Astrocyte (in vitro differentiated cells and primary cell): Measurements from ENCODE around the gene TNRC6C. TPM values are rescaled to one million over a fixed set of nuclear protein-coding genes. Genes with fewer than 3 reads are reported as not detected.

Source experiments
- DNase-seq: peaks from one replicate; pipeline ENCODE4 v3.0.0-alpha.2; 2010; ENCODE audit warnings: low read depth
- FAIRE-seq: peaks from 2 replicates; lab custom pipeline; 2011; peaks lifted over from hg19 to GRCh38; lab: Jason Lieb, UNC
- H2AFZ ChIP-seq: 2 replicates; pipeline ENCODE4 v1.6.0; 2012; ENCODE audit warnings: low read depth, low read length, inconsistent platforms
- H3K27ac ChIP-seq: 2 replicates; pipeline ENCODE4 v1.5.1; 2011; ENCODE audit warnings: low read depth, low read length, inconsistent platforms
- H3K27me3 ChIP-seq: 2 replicates; pipeline ENCODE4 v1.6.0; 2011; ENCODE audit warnings: low read length, inconsistent platforms; ENCODE audit not compliant: insufficient read depth
- H3K36me3 ChIP-seq: 2 replicates; pipeline ENCODE4 v1.5.1; 2011; ENCODE audit warnings: low read length, inconsistent platforms; ENCODE audit not compliant: insufficient read depth
- H3K4me1 ChIP-seq: 2 replicates; pipeline ENCODE4 v1.5.1; 2011; ENCODE audit warnings: low read length, inconsistent platforms; ENCODE audit not compliant: insufficient read depth
- H3K4me2 ChIP-seq: 2 replicates; pipeline ENCODE4 v1.6.0; 2012; ENCODE audit warnings: low read length, inconsistent platforms
- H3K4me3 ChIP-seq: 2 replicates; pipeline ENCODE4 v1.5.1; 2011; ENCODE audit warnings: low read depth, mild to moderate bottlenecking, low read length, inconsistent platforms; ENCODE audit not compliant: insufficient read depth
- H3K79me2 ChIP-seq: 2 replicates; pipeline ENCODE4 v1.6.0; 2012; ENCODE audit warnings: mild to moderate bottlenecking, low read length, inconsistent platforms; ENCODE audit not compliant: insufficient read depth
- H3K9ac ChIP-seq: 2 replicates; pipeline ENCODE4 v1.6.0; 2012; ENCODE audit warnings: mild to moderate bottlenecking, low read length, inconsistent platforms
- H3K9me3 ChIP-seq: 2 replicates; pipeline ENCODE4 v1.5.1; 2012; ENCODE audit warnings: low read depth, mild to moderate bottlenecking, low read length, inconsistent platforms; ENCODE audit not compliant: insufficient read depth
- H4K20me1 ChIP-seq: 2 replicates; pipeline ENCODE4 v1.6.0; 2012; ENCODE audit warnings: low read length, inconsistent platforms; ENCODE audit not compliant: insufficient read depth
- H3K27ac Mint-ChIP-seq: one replicate; pipeline ENCODE4 v1.8.0; 2021; ENCODE audit warnings: mild to moderate bottlenecking, mixed read lengths; ENCODE audit not compliant: unreplicated experiment
- H3K27me3 Mint-ChIP-seq: one replicate; pipeline ENCODE4 v1.8.0; 2021; ENCODE audit warnings: low read depth, mixed read lengths; ENCODE audit not compliant: unreplicated experiment
- H3K36me3 Mint-ChIP-seq: one replicate; pipeline ENCODE4 v1.8.0; 2021; ENCODE audit warnings: low read depth, mixed read lengths; ENCODE audit not compliant: unreplicated experiment
- H3K4me1 Mint-ChIP-seq: one replicate; pipeline ENCODE4 v1.8.0; 2021; ENCODE audit warnings: low read depth, mixed read lengths; ENCODE audit not compliant: unreplicated experiment
- H3K4me3 Mint-ChIP-seq: one replicate; pipeline ENCODE4 v1.8.0; 2021; ENCODE audit warnings: mild to moderate bottlenecking, moderate library complexity, mixed read lengths; ENCODE audit not compliant: unreplicated experiment
- H3K9me3 Mint-ChIP-seq: one replicate; pipeline ENCODE4 v1.8.0; 2021; ENCODE audit warnings: mild to moderate bottlenecking, mixed read lengths; ENCODE audit not compliant: unreplicated experiment
- CTCF ChIP-seq: IDR thresholded peaks from 2 replicates; pipeline ENCODE4 v1.5.1; 2011; ENCODE audit warnings: low read depth, mild to moderate bottlenecking, inconsistent platforms, low read length, moderate library complexity; ENCODE audit not compliant: insufficient read depth
- EZH2 ChIP-seq: IDR thresholded peaks from 2 replicates; pipeline ENCODE4 v1.6.1; 2012; ENCODE audit warnings: mild to moderate bottlenecking, low read length, inconsistent platforms; ENCODE audit not compliant: insufficient read depth
- total RNA-seq: library from RNA; stranded (reverse); gene quantifications from 2 replicates; pipeline ENCODE4 v1.2.1, GENCODE V29; 2021

The TNRC6C gene
- total RNA-seq, 1 donor from 2014 or later, result 7.3 TPM

GRCh38 chr17:77928519-77929179 is 29.9 kb upstream of the TNRC6C start:
- no peaks in the 10 kb centered on the region for H3K36me3 Mint-ChIP-seq
- no peak overlapping the region for H3K9ac ChIP-seq
- no peaks in the 10 kb centered on the region for H3K4me1 Mint-ChIP-seq

GRCh38 chr17:77929180-77929564 is 29.3 kb upstream of the TNRC6C start:
- no peaks in the 10 kb centered on the region for H3K9me3 ChIP-seq
- no peak for TF ChIP-seq CTCF
- TF ChIP-seq EZH2, result no peak
- H3K27me3 Mint-ChIP-seq, result peaks cover 67% of the 10 kb centered on the region
- no peak overlapping the region for H3K9ac ChIP-seq
- H3K27me3 ChIP-seq, result peaks cover 29% of the 10 kb centered on the region
- no peak overlapping the region for H3K27ac Mint-ChIP-seq
- no peak overlapping the region for H3K4me3 ChIP-seq
- no peaks in the 10 kb centered on the region for H3K79me2 ChIP-seq
- no peaks in the 10 kb centered on the region for H3K4me1 Mint-ChIP-seq
- no peaks in the 10 kb centered on the region for H3K36me3 ChIP-seq
- no peak overlapping the region for H3K27ac ChIP-seq
- H2AFZ ChIP-seq, result no peak overlapping the region
- no peak overlapping the region for H3K4me3 Mint-ChIP-seq
- no peaks in the 10 kb centered on the region for H3K4me1 ChIP-seq
- H3K9me3 Mint-ChIP-seq, result peaks cover 4% of the 10 kb centered on the region
- H3K36me3 Mint-ChIP-seq, result no peaks in the 10 kb centered on the region
- DNase-seq, result no peak
- FAIRE-seq, result no peak
- H4K20me1 ChIP-seq, result no peaks in the 10 kb centered on the region
- H3K4me2 ChIP-seq, result no peak overlapping the region

More at GRCh38 chr17:77928519-77929179, 29.9 kb upstream of the TNRC6C start:
- Mint-ChIP-seq H3K4me3 (no peak overlapping the region), H3K9me3 (peaks cover 4% of the 10 kb centered on the region), H3K27me3 (peaks cover 67% of the 10 kb centered on the region), H3K27ac (no peak overlapping the region)
- FAIRE-seq, result no peak
- H3K36me3 ChIP-seq, result no peaks in the 10 kb centered on the region
- no peak for TF ChIP-seq EZH2
- TF ChIP-seq CTCF, result no peak
- no peak overlapping the region for H3K4me2 ChIP-seq
- H3K27ac ChIP-seq, result no peak overlapping the region
- no peaks in the 10 kb centered on the region for H3K4me1 ChIP-seq
- H3K9me3 ChIP-seq, result no peaks in the 10 kb centered on the region
- H4K20me1 ChIP-seq, result no peaks in the 10 kb centered on the region
- DNase-seq, result no peak
- no peaks in the 10 kb centered on the region for H3K79me2 ChIP-seq
- no peak overlapping the region for H2AFZ ChIP-seq
- peaks cover 25% of the 10 kb centered on the region for H3K27me3 ChIP-seq
- no peak overlapping the region for H3K4me3 ChIP-seq

GRCh38 chr17:77929871-77930436 is 28.5 kb upstream of the TNRC6C start:
- Mint-ChIP-seq H3K4me3 (no peak overlapping the region), H3K9me3 (peaks cover 4% of the 10 kb centered on the region), H3K27me3 (peaks cover 66% of the 10 kb centered on the region), H3K4me1 (no peaks in the 10 kb centered on the region), H3K36me3 (no peaks in the 10 kb centered on the region), H3K27ac (no peak overlapping the region)
- Histone ChIP-seq H3K27ac (no peak overlapping the region), H3K9me3 (no peaks in the 10 kb centered on the region), H3K4me2 (no peak overlapping the region), H3K4me1 (no peaks in the 10 kb centered on the region), H3K9ac (no peak overlapping the region), H3K4me3 (no peak overlapping the region), H3K79me2 (no peaks in the 10 kb centered on the region), H4K20me1 (no peaks in the 10 kb centered on the region), H3K36me3 (no peaks in the 10 kb centered on the region), H2AFZ (no peak overlapping the region), H3K27me3 (peaks cover 29% of the 10 kb centered on the region)
- TF ChIP-seq CTCF (no peak), EZH2 (no peak)
- FAIRE-seq (no peak), DNase-seq (no peak)
